NCI-H2227 (cell line): ENCODE data around the gene MFF.
A peak's percentile ranks its signal among the peaks of the same experiment; 100 is the strongest.
"Not testable (repeated sequence)": the region's sequence is repeated elsewhere in the genome, so short reads cannot be mapped to it uniquely, and the experiment has no call there.

Source experiments
- DNase-seq: peaks from one replicate; lab custom pipeline; 2025; ENCODE audit not compliant: unreplicated experiment; lab: John Stamatoyannopoulos, UW

MFF gene

GRCh38 chr2:227376656-227377396 is 51.8 kb downstream of the MFF start:
- peak; percentile 30 for DNase-seq

GRCh38 chr2:227377467-227378351 is 52.7 kb downstream of the MFF start:
- no peak for DNase-seq

GRCh38 chr2:227378371-227378782 is 53.3 kb downstream of the MFF start:
- DNase-seq, result no peak

GRCh38 chr2:227379095-227379494 is 54.0 kb downstream of the MFF start, which contains the start of gene TM4SF20:
Gene TM4SF20 (minus strand): TSS chr2:227379306. CDS start chr2:227379268, 38 bp downstream.
- no peak for DNase-seq

- DNase-seq, result not testable (repeated sequence)
These were observed 57.3 kb downstream of the MFF start for GRCh38 chr2:227382241-227382835.

GRCh38 chr2:227383686-227384085 is 58.6 kb downstream of the MFF start:
- no peak for DNase-seq

- DNase-seq, result no peak
These were observed 61.6 kb downstream of the MFF start for GRCh38 chr2:227386630-227387029.

GRCh38 chr2:227387583-227387982 is 62.5 kb downstream of the MFF start, which contains the start of gene SCYGR1:
Gene SCYGR1 (minus strand): TSS chr2:227387949. CDS start chr2:227387949, 0 bp downstream.
- DNase-seq, result not testable (repeated sequence)

- DNase-seq, result no peak
These were observed 63.5 kb downstream of the MFF start for GRCh38 chr2:227388537-227389011.

GRCh38 chr2:227389231-227389630 is 64.2 kb downstream of the MFF start:
- no peak for DNase-seq

- DNase-seq, result no peak
These were observed 64.6 kb downstream of the MFF start for GRCh38 chr2:227389661-227390060.

- DNase-seq, result no peak
These were observed 65.6 kb downstream of the MFF start for GRCh38 chr2:227390468-227391256.

GRCh38 chr2:227394401-227394800 is 69.3 kb downstream of the MFF start:
- DNase-seq, result no peak

GRCh38 chr2:227395556-227395955 is 70.5 kb downstream of the MFF start:
- DNase-seq, result no peak

GRCh38 chr2:227397562-227397961 is 72.5 kb downstream of the MFF start:
- no peak for DNase-seq

- no peak for DNase-seq
These were observed 73.9 kb downstream of the MFF start for GRCh38 chr2:227398684-227399670.

- DNase-seq, result no peak
These were observed 76.5 kb downstream of the MFF start for GRCh38 chr2:227401550-227401949.

GRCh38 chr2:227402321-227402720 is 77.3 kb downstream of the MFF start:
- no peak for DNase-seq

GRCh38 chr2:227402959-227403358 is 77.9 kb downstream of the MFF start:
- DNase-seq, result no peak
